GM23338 (cell line): Measurements from ENCODE around the gene SEMA4D.

Source experiments
- CREB1 ChIP-seq: fragments of 250-450 bp; sonication (Bioruptor Pico); IDR thresholded peaks from 2 replicates; pipeline ENCODE4 v1.5.0; 2020; ENCODE audit warnings: low read depth, mild to moderate bottlenecking, moderate library complexity
- EZH2 ChIP-seq: fragments of 200-600 bp; sonication (generic); IDR thresholded peaks from one replicate; pipeline ENCODE4 v1.8.0; 2017; ENCODE audit warnings: antibody characterized with exemption, mild to moderate bottlenecking, low read depth; ENCODE audit not compliant: unreplicated experiment
- EZH2phosphoT487 ChIP-seq: fragments of 200-600 bp; sonication (generic); IDR thresholded peaks from one replicate; pipeline ENCODE4 v1.8.1; 2018; ENCODE audit warnings: antibody characterized with exemption; ENCODE audit not compliant: unreplicated experiment
- JUNB ChIP-seq: IDR thresholded peaks from one replicate; pipeline ENCODE4 v1.6.1; 2016; ENCODE audit warnings: antibody characterized with exemption; ENCODE audit not compliant: unreplicated experiment
- NANOG ChIP-seq: IDR thresholded peaks from 2 replicates; pipeline ENCODE4 v1.6.1; 2016; ENCODE audit warnings: antibody characterized with exemption, borderline replicate concordance
- POLR2AphosphoS5 ChIP-seq: IDR thresholded peaks from 2 replicates; pipeline ENCODE4 v1.6.1; 2016; ENCODE audit warnings: antibody characterized with exemption, low read depth
- STAT1 ChIP-seq: IDR thresholded peaks from one replicate; pipeline ENCODE4 v1.6.1; 2016; ENCODE audit warnings: antibody characterized with exemption; ENCODE audit not compliant: unreplicated experiment
- ZNF331 ChIP-seq: fragments of 250-450 bp; sonication (Bioruptor Pico); IDR thresholded peaks from 2 replicates; pipeline ENCODE4 v1.5.0; 2020; ENCODE audit warnings: low read depth, mild to moderate bottlenecking, moderate library complexity
- TF ChIP-seq, protein P1 (sequence below), 2 experiments: fragments of 200-600 bp in 1 of 2; sonication (generic) in 1 of 2; conservative IDR thresholded peaks; 2 replicates each; pipeline versions ENCODE4 v1.5.1 to v1.6.1; 2016 to 2017; ENCODE audit warnings: antibody characterized with exemption in 2 of 2, low read depth in 2 of 2, mild to moderate bottlenecking in 2 of 2, moderate library complexity in 1 of 2
- TF ChIP-seq, protein P2 (sequence below): IDR thresholded peaks from one replicate; pipeline ENCODE4 v1.6.1; 2018; ENCODE audit warnings: antibody characterized with exemption; ENCODE audit not compliant: unreplicated experiment
- TF ChIP-seq, protein P3 (sequence below): IDR thresholded peaks from 2 replicates; pipeline ENCODE4 v1.6.1; 2016; ENCODE audit warnings: antibody characterized with exemption

DNA sequence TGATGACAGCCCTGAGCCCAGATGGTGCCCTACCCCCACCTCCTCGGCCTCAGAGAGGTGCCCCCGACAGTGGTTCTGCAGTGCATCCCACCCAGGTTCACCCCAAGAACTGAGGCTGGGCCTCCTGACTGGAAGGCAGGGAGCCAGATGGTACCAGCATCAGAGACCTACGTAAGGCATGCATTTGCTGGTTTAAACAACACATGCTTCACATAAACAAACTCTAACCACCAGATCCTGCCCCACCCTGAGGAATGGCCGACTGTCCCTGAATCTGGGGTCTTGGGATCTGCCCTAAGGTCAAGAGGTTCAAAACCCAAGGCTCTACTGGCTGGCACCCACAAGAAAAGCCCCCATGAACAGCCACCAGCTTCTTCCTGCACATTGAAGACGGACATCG, 106.3 kb downstream of the SEMA4D start:
- TF ChIP-seq POLR2AphosphoS5 = no peak
- TF ChIP-seq, protein P1, sequence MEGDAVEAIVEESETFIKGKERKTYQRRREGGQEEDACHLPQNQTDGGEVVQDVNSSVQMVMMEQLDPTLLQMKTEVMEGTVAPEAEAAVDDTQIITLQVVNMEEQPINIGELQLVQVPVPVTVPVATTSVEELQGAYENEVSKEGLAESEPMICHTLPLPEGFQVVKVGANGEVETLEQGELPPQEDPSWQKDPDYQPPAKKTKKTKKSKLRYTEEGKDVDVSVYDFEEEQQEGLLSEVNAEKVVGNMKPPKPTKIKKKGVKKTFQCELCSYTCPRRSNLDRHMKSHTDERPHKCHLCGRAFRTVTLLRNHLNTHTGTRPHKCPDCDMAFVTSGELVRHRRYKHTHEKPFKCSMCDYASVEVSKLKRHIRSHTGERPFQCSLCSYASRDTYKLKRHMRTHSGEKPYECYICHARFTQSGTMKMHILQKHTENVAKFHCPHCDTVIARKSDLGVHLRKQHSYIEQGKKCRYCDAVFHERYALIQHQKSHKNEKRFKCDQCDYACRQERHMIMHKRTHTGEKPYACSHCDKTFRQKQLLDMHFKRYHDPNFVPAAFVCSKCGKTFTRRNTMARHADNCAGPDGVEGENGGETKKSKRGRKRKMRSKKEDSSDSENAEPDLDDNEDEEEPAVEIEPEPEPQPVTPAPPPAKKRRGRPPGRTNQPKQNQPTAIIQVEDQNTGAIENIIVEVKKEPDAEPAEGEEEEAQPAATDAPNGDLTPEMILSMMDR (conservative IDR thresholded peaks at IDR 0.05; ENCODE audit: low read depth in 2 of 2) = no peak
- no peak for TF ChIP-seq EZH2
- TF ChIP-seq CREB1 (CRISPR knock-in tag) = no peak
- TF ChIP-seq JUNB = no peak
- TF ChIP-seq, protein P2, sequence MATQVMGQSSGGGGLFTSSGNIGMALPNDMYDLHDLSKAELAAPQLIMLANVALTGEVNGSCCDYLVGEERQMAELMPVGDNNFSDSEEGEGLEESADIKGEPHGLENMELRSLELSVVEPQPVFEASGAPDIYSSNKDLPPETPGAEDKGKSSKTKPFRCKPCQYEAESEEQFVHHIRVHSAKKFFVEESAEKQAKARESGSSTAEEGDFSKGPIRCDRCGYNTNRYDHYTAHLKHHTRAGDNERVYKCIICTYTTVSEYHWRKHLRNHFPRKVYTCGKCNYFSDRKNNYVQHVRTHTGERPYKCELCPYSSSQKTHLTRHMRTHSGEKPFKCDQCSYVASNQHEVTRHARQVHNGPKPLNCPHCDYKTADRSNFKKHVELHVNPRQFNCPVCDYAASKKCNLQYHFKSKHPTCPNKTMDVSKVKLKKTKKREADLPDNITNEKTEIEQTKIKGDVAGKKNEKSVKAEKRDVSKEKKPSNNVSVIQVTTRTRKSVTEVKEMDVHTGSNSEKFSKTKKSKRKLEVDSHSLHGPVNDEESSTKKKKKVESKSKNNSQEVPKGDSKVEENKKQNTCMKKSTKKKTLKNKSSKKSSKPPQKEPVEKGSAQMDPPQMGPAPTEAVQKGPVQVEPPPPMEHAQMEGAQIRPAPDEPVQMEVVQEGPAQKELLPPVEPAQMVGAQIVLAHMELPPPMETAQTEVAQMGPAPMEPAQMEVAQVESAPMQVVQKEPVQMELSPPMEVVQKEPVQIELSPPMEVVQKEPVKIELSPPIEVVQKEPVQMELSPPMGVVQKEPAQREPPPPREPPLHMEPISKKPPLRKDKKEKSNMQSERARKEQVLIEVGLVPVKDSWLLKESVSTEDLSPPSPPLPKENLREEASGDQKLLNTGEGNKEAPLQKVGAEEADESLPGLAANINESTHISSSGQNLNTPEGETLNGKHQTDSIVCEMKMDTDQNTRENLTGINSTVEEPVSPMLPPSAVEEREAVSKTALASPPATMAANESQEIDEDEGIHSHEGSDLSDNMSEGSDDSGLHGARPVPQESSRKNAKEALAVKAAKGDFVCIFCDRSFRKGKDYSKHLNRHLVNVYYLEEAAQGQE = no peak
- TF ChIP-seq, protein P3, sequence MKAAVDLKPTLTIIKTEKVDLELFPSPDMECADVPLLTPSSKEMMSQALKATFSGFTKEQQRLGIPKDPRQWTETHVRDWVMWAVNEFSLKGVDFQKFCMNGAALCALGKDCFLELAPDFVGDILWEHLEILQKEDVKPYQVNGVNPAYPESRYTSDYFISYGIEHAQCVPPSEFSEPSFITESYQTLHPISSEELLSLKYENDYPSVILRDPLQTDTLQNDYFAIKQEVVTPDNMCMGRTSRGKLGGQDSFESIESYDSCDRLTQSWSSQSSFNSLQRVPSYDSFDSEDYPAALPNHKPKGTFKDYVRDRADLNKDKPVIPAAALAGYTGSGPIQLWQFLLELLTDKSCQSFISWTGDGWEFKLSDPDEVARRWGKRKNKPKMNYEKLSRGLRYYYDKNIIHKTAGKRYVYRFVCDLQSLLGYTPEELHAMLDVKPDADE = no peak
- no peak for TF ChIP-seq NANOG
- TF ChIP-seq STAT1 = no peak
- no peak for TF ChIP-seq ZNF331 (CRISPR knock-in tag)
- no peak for TF ChIP-seq EZH2phosphoT487
